Astrocyte (in vitro differentiated cells and primary cell): Measurements from ENCODE around the gene GGA3. TPM values are rescaled to one million over a fixed set of nuclear protein-coding genes. Genes with fewer than 3 reads are reported as not detected.
A peak's percentile ranks its signal among the peaks of the same experiment; 100 is the strongest.
"Not testable (repeated sequence)": the region's sequence is repeated elsewhere in the genome, so short reads cannot be mapped to it uniquely, and the experiment has no call there.

Source experiments
- DNase-seq: peaks from one replicate; pipeline ENCODE4 v3.0.0-alpha.2; 2010; ENCODE audit warnings: low read depth
- FAIRE-seq: peaks from 2 replicates; lab custom pipeline; 2011; peaks lifted over from hg19 to GRCh38; lab: Jason Lieb, UNC
- H2AFZ ChIP-seq: 2 replicates; pipeline ENCODE4 v1.6.0; 2012; ENCODE audit warnings: low read depth, low read length, inconsistent platforms
- H3K27ac ChIP-seq: 2 replicates; pipeline ENCODE4 v1.5.1; 2011; ENCODE audit warnings: low read depth, low read length, inconsistent platforms
- H3K27me3 ChIP-seq: 2 replicates; pipeline ENCODE4 v1.6.0; 2011; ENCODE audit warnings: low read length, inconsistent platforms; ENCODE audit not compliant: insufficient read depth
- H3K36me3 ChIP-seq: 2 replicates; pipeline ENCODE4 v1.5.1; 2011; ENCODE audit warnings: low read length, inconsistent platforms; ENCODE audit not compliant: insufficient read depth
- H3K4me1 ChIP-seq: 2 replicates; pipeline ENCODE4 v1.5.1; 2011; ENCODE audit warnings: low read length, inconsistent platforms; ENCODE audit not compliant: insufficient read depth
- H3K4me2 ChIP-seq: 2 replicates; pipeline ENCODE4 v1.6.0; 2012; ENCODE audit warnings: low read length, inconsistent platforms
- H3K4me3 ChIP-seq: 2 replicates; pipeline ENCODE4 v1.5.1; 2011; ENCODE audit warnings: low read depth, mild to moderate bottlenecking, low read length, inconsistent platforms; ENCODE audit not compliant: insufficient read depth
- H3K79me2 ChIP-seq: 2 replicates; pipeline ENCODE4 v1.6.0; 2012; ENCODE audit warnings: mild to moderate bottlenecking, low read length, inconsistent platforms; ENCODE audit not compliant: insufficient read depth
- H3K9ac ChIP-seq: 2 replicates; pipeline ENCODE4 v1.6.0; 2012; ENCODE audit warnings: mild to moderate bottlenecking, low read length, inconsistent platforms
- H3K9me3 ChIP-seq: 2 replicates; pipeline ENCODE4 v1.5.1; 2012; ENCODE audit warnings: low read depth, mild to moderate bottlenecking, low read length, inconsistent platforms; ENCODE audit not compliant: insufficient read depth
- H4K20me1 ChIP-seq: 2 replicates; pipeline ENCODE4 v1.6.0; 2012; ENCODE audit warnings: low read length, inconsistent platforms; ENCODE audit not compliant: insufficient read depth
- H3K27ac Mint-ChIP-seq: one replicate; pipeline ENCODE4 v1.8.0; 2021; ENCODE audit warnings: mild to moderate bottlenecking, mixed read lengths; ENCODE audit not compliant: unreplicated experiment
- H3K27me3 Mint-ChIP-seq: one replicate; pipeline ENCODE4 v1.8.0; 2021; ENCODE audit warnings: low read depth, mixed read lengths; ENCODE audit not compliant: unreplicated experiment
- H3K36me3 Mint-ChIP-seq: one replicate; pipeline ENCODE4 v1.8.0; 2021; ENCODE audit warnings: low read depth, mixed read lengths; ENCODE audit not compliant: unreplicated experiment
- H3K4me1 Mint-ChIP-seq: one replicate; pipeline ENCODE4 v1.8.0; 2021; ENCODE audit warnings: low read depth, mixed read lengths; ENCODE audit not compliant: unreplicated experiment
- H3K4me3 Mint-ChIP-seq: one replicate; pipeline ENCODE4 v1.8.0; 2021; ENCODE audit warnings: mild to moderate bottlenecking, moderate library complexity, mixed read lengths; ENCODE audit not compliant: unreplicated experiment
- H3K9me3 Mint-ChIP-seq: one replicate; pipeline ENCODE4 v1.8.0; 2021; ENCODE audit warnings: mild to moderate bottlenecking, mixed read lengths; ENCODE audit not compliant: unreplicated experiment
- EZH2 ChIP-seq: IDR thresholded peaks from 2 replicates; pipeline ENCODE4 v1.6.1; 2012; ENCODE audit warnings: mild to moderate bottlenecking, low read length, inconsistent platforms; ENCODE audit not compliant: insufficient read depth
- total RNA-seq: library from RNA; stranded (reverse); gene quantifications from 2 replicates; pipeline ENCODE4 v1.2.1, GENCODE V29; 2021
- TF ChIP-seq, protein P1 (sequence below): IDR thresholded peaks from 2 replicates; pipeline ENCODE4 v1.5.1; 2011; ENCODE audit warnings: low read depth, mild to moderate bottlenecking, inconsistent platforms, low read length, moderate library complexity; ENCODE audit not compliant: insufficient read depth

GGA3 gene
- total RNA-seq, 1 donor from 2014 or later, result 25.3 TPM

- no peaks in the 10 kb centered on the region for H3K36me3 ChIP-seq
- H3K4me1 ChIP-seq, result peaks cover 5% of the 10 kb centered on the region
- H4K20me1 ChIP-seq, result no peaks in the 10 kb centered on the region
- FAIRE-seq, result no peak
- TF ChIP-seq EZH2, result no peak
- TF ChIP-seq, protein P1, sequence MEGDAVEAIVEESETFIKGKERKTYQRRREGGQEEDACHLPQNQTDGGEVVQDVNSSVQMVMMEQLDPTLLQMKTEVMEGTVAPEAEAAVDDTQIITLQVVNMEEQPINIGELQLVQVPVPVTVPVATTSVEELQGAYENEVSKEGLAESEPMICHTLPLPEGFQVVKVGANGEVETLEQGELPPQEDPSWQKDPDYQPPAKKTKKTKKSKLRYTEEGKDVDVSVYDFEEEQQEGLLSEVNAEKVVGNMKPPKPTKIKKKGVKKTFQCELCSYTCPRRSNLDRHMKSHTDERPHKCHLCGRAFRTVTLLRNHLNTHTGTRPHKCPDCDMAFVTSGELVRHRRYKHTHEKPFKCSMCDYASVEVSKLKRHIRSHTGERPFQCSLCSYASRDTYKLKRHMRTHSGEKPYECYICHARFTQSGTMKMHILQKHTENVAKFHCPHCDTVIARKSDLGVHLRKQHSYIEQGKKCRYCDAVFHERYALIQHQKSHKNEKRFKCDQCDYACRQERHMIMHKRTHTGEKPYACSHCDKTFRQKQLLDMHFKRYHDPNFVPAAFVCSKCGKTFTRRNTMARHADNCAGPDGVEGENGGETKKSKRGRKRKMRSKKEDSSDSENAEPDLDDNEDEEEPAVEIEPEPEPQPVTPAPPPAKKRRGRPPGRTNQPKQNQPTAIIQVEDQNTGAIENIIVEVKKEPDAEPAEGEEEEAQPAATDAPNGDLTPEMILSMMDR, result no peak
- Mint-ChIP-seq H3K36me3 (peaks cover 3% of the 10 kb centered on the region), H3K27me3 (no peaks in the 10 kb centered on the region), H3K9me3 (no peaks in the 10 kb centered on the region), H3K4me3 (peak overlapping the region; percentile 78), H3K27ac (no peak overlapping the region), H3K4me1 (peaks cover 4% of the 10 kb centered on the region)
- no peak for DNase-seq
- peak overlapping the region; percentile 98 for H3K4me2 ChIP-seq
- H3K9me3 ChIP-seq, result no peaks in the 10 kb centered on the region
- H3K27me3 ChIP-seq, result no peaks in the 10 kb centered on the region
- no peak overlapping the region for H2AFZ ChIP-seq
- H3K9ac ChIP-seq, result peak overlapping the region; percentile 82
- H3K27ac ChIP-seq, result no peak overlapping the region
- peaks cover 3% of the 10 kb centered on the region for H3K79me2 ChIP-seq
- H3K4me3 ChIP-seq, result peak overlapping the region; percentile 81
Observed at GRCh38 chr17:75288359-75288758, 27.0 kb upstream of the GGA3 start.

GRCh38 chr17:75287221-75287620 is 25.8 kb upstream of the GGA3 start:
- H4K20me1 ChIP-seq, result no peaks in the 10 kb centered on the region
- Mint-ChIP-seq H3K9me3 (no peaks in the 10 kb centered on the region), H3K4me1 (peaks cover 4% of the 10 kb centered on the region), H3K27ac (no peak overlapping the region), H3K36me3 (peaks cover 3% of the 10 kb centered on the region), H3K4me3 (no peak overlapping the region), H3K27me3 (no peaks in the 10 kb centered on the region)
- no peak overlapping the region for H3K9ac ChIP-seq
- no peak overlapping the region for H3K27ac ChIP-seq
- H3K36me3 ChIP-seq, result no peaks in the 10 kb centered on the region
- DNase-seq, result no peak
- H3K4me3 ChIP-seq, result no peak overlapping the region
- no peak overlapping the region for H3K4me2 ChIP-seq
- TF ChIP-seq EZH2, result no peak
- TF ChIP-seq, protein P1, result no peak
- H3K79me2 ChIP-seq, result peaks cover 3% of the 10 kb centered on the region
- peaks cover 5% of the 10 kb centered on the region for H3K4me1 ChIP-seq
- FAIRE-seq, result no peak
- H3K9me3 ChIP-seq, result no peaks in the 10 kb centered on the region
- no peaks in the 10 kb centered on the region for H3K27me3 ChIP-seq
- no peak overlapping the region for H2AFZ ChIP-seq

GRCh38 chr17:75285123-75285522 is 23.7 kb upstream of the GGA3 start:
- Histone ChIP-seq H3K9me3 (no peaks in the 10 kb centered on the region), H3K79me2 (peaks cover 3% of the 10 kb centered on the region), H3K4me1 (peaks cover 3% of the 10 kb centered on the region), H2AFZ (no peak overlapping the region), H3K27ac (no peak overlapping the region), H4K20me1 (no peaks in the 10 kb centered on the region), H3K36me3 (no peaks in the 10 kb centered on the region), H3K9ac (no peak overlapping the region), H3K27me3 (no peaks in the 10 kb centered on the region), H3K4me2 (no peak overlapping the region), H3K4me3 (no peak overlapping the region)
- H3K36me3 Mint-ChIP-seq, result peaks cover 3% of the 10 kb centered on the region
- H3K9me3 Mint-ChIP-seq, result no peaks in the 10 kb centered on the region
- H3K27me3 Mint-ChIP-seq, result no peaks in the 10 kb centered on the region
- H3K27ac Mint-ChIP-seq, result no peak overlapping the region
- no peak for FAIRE-seq
- no peak overlapping the region for H3K4me3 Mint-ChIP-seq
- peaks cover 4% of the 10 kb centered on the region for H3K4me1 Mint-ChIP-seq
- no peak for DNase-seq
- TF ChIP-seq, protein P1, result no peak
- no peak for TF ChIP-seq EZH2

DNA sequence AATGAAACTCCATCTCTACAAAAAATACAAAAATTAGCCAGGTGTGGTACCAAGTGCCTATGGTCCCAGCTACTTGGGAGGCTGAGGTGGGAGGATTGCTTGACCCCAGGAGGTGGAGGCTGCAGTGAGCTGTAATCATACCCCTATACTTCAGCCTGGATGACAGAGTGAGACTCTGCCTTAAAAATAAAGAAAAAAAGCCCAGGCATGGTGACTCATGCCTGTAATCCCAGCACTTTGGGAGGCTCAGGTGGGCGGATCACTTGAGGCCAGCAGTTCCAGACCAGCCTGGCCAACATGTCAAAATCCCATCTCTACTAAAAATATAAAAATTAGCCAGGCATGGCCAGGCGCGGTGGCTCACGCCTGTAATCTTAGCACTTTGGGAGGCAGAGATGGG is 18.8 kb upstream of the GGA3 start:
- H3K4me1 ChIP-seq, H3K79me2 ChIP-seq, H3K27me3 ChIP-seq, H2AFZ ChIP-seq, H3K27ac ChIP-seq, H3K4me2 ChIP-seq, H3K27me3 Mint-ChIP-seq, H4K20me1 ChIP-seq, H3K9me3 Mint-ChIP-seq, FAIRE-seq, H3K27ac Mint-ChIP-seq, DNase-seq, H3K4me3 Mint-ChIP-seq, H3K4me1 Mint-ChIP-seq, H3K36me3 Mint-ChIP-seq, H3K4me3 ChIP-seq, H3K36me3 ChIP-seq, H3K9me3 ChIP-seq, H3K9ac ChIP-seq: not testable (repeated sequence)
